ENCODE results near the gene SEMA3C. TPM values are rescaled to one million over a fixed set of nuclear protein-coding genes. Genes with fewer than 3 reads are reported as not detected.
"Not testable (repeated sequence)": the region's sequence is repeated elsewhere in the genome, so short reads cannot be mapped to it uniquely, and the experiment has no call there.

Gene SEMA3C
- polyA plus RNA-seq, 4 donors, result 31.7 to 39.6 (median 35.6) TPM

DNA sequence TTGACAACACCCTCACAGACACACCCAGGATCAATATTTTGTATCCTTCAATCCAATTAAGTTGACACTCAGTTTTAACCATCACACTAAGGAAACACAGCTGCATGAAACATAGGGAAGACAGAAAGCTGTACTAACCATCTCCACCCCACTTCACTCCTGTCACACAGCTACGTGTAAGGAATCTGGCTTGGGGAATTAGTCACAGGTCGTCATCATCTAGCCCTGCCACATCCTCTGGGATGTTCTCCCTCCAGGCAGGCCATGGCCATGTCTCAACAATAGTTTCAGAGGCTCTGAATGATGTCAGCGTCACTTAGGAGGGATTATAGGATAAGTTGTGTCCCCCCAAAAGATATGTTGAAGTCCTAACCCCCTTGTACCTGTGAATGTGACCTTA, 10.8 kb upstream of the SEMA3C start:
- no peak for DNase-seq (ENCODE audit: low read depth in 4 of 4, low spot score in 3 of 4)

DNA sequence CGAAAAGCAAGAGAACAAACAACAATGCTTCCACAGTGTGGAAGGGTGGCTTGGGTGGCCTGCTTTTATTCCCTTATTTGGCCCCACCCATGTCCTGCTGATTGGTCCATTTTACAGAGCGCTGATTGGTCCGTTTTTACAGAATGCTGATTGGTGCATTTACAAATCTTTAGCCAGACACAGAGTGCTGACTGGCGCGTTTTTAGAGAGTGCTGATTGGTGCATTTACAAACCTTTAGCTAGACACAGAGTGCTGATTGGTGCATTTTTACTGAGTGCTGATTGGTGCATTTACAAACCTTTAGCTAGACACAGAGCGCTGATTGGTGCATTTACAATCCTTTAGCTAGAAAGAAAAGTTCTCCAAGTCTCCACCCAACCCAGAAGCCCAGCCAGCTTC, 8.1 kb upstream of the SEMA3C start:
- not testable (repeated sequence) for DNase-seq (ENCODE audit: low read depth in 4 of 4, low spot score in 3 of 4)

DNA sequence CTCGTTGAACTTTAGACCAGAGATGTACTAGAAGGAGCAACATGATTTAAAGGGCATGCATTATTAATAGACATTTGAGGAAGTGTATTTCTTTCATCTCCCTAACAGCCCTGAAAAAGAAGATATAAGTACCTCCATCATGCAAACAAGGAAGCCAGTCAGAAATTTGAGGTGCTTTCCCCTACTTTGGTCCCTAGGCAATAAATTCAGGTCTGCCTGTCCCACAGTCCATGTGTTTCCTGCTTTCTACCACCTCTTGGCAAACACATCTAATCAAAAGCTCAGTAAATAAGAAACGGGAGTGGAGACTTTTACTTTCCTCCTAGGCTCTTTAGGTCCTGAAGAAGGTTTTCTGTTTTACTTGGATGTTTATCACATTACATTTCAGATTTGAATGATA, 5.2 kb upstream of the SEMA3C start:
- DNase-seq (ENCODE audit: low read depth in 4 of 4, low spot score in 3 of 4), result no peak

DNA sequence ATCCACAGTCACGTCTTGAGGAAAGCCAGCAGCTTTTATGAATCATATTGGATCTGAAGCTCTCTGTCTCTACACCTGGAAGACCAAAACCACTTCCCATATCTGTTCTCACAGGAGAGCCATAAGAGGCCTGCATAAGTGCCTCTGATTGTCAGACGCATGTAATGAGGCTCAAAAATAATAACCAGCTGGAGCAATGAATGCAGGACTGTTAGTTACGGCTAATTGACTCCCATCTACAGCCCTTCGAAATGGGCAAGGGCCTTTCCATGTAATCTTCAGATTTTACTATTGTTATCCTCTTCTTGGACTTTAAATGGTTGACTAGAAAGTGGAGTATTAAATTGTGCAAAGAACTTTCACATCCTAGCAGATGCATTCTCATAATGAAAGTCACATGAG, 4.4 kb upstream of the SEMA3C start:
- no peak for DNase-seq (ENCODE audit: low read depth in 4 of 4, low spot score in 3 of 4)

DNA sequence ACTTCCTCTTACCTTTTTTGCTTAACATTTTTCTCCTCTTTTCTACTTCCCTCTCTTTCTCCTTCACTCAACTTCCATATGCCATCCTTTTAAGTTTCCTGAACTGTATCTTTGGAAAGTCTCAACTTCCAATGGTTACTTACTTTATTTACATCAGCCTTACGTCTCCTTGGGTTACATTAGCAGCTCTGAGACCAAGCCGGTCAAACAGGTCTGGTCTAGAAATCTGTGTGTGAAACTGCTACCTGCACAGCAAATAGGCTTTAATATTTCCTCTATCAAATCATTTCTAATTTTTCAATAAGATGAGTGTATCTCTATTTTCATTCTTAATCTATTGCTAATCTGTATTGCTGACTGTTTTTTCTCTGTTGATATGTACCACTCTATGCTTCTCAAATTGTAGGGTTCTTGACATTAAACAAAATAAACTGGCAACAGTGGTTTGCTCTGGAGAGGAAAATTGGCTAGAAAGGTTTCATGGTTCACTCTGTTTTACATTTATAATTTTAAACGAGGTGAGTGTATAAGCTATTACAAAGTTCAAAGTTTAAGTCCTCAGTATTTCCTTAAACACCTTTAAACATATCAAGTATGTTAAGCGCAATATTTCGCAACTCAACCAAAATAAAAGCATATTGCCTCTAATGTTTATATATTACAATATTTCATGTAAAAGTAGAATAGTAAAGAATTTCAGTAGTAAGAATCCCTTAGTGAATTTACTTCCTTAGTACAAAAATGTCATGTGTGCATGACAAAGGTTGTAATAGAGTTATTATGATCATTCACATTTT, 3.6 kb upstream of the SEMA3C start:
- no peak for DNase-seq (ENCODE audit: low read depth in 4 of 4, low spot score in 3 of 4)

DNA sequence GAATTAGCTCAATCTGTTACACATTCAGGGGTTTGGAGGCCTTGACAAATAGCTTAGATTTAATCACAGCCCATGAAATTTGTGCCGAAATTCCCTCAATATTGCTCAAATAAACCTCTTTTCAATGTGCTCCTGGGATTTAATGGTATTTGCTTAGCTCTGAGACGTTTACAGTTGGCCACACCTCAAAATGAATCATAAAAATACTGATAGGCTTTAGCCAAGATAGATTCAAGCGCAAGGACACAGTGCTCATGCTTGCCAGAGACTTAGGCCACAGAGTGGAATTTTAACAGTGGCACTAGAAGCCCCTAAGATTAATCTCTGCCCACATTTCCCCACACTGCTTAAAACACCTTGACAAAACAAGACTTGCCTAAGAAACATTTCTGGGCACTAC, 2.3 kb upstream of the SEMA3C start:
- no peak for DNase-seq (ENCODE audit: low read depth in 4 of 4, low spot score in 3 of 4)

DNA sequence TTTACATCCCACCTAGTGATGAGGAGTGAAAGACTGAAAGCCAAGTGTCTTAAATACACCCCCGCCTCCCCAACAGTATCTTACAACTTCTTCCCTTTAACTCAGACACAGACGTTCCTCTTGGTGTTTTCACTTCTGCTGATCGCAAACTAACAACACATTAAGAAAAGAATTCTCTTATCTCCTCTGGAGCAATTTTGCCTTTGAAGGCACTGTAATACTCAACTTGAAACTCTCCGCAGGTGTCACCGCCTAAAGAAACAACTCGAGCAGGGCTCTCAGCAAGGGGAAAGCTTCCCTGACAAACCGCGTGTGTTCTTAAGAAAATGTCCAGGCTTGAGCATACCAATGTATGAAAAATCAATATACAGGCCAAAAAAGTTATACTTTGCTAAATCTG, 452 bp downstream of the SEMA3C start:
- no peak for DNase-seq (ENCODE audit: low read depth in 4 of 4, low spot score in 3 of 4)

DNA sequence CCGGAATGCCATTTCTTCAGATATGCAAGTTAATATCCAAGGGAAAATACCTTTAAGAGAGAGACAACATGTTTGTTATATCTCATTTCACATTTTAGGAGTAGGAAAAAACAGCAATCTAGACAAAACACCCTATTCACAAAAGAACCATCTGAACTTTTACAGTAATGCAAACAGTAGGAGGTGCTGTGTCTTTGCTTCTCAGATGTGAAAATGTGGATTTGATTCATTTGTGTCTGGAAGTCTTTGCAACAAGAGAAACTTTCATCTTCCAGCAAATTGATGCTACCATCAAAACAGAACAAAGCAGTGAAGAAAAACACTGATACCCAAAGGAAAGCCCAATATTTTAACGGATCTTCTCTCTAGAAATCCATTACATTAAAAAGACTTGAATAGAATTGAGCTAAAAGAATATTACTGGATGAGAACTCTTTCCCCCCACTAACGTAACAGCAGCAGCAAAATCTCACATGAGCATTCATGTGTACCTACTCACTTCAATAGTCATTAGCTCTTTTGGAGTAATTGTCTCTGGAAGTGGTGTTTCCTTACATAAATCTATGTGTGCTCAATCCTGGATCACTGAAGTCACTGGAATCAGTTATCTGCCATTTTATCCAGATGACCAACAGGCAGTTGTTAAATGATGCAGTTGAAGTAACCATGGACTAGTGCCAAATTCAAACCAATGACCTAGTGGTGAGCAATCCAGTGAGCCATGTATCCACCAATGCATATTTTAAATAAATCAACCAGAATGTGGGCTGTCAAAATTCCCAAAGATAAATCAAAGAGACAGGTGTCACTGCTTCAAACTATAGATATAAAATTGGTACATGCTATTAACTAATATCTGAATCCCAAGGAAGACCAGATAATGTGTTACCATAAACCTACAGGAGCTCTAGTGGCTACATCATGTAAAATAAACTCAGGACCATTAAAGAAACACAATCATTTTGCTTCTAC, 1.8 kb downstream of the SEMA3C start:
- no peak for DNase-seq (ENCODE audit: low read depth in 4 of 4, low spot score in 3 of 4)

DNA sequence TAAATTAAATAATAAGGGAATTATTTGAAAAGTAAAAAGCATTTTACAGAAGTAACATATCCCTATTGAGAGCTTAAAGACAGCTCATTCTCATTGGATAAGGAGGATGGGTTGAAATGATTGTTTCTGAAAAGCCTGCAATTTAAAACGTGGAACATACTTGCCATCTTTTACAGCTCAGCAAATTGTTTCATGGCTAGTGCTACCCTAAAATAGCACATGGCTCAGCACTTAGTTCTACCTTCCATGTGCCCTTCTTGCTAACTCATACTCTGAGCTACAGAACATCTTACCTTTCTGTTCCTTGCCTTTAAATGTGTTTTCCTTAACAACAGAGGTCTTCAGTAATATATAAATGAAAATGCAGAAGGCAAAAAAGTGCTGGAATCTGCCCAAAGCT, 8.6 kb downstream of the SEMA3C start:
- DNase-seq (ENCODE audit: low read depth in 4 of 4, low spot score in 3 of 4), result no peak

DNA sequence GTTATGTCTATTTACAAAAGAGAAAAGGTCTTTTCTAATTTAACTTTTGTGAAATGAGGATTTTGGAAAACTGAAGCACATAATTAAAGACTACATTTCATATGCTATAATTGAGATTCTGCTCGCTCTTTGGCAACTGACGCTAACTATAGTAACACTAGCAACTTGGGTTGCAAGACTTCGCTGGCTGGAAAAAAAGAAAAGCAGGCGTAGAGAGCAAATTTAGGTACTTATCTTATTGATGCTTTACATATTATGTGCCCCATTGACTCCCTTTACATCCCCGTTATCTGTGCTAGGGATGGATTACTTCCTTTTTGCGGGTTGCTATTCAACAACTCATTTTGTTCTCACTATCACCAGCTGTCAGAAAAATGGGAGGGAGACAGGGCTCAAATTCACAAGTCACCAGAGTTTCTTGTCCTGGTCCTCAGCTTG, 10.5 kb downstream of the SEMA3C start:
- no peak for DNase-seq (ENCODE audit: low read depth in 4 of 4, low spot score in 3 of 4)

DNA sequence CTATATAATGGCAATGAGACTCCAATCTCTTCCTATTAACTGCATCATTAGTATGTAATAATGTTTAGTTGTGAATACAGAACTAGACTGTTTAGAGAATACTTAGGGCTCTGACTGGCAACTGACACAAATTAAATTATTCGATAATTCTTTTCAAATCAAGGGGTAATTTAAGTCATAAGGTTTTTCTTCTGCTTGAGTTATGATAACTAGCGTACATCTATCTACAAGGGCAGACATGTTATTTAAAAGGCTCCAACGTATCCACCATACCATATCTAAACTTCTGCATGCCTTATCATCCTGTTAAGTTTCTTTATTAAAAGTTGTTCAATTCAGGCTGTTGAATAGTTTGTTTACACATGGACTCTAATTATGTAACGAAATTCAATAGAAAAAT, 11.2 kb downstream of the SEMA3C start:
- DNase-seq (ENCODE audit: low read depth in 4 of 4, low spot score in 3 of 4), result no peak

DNA sequence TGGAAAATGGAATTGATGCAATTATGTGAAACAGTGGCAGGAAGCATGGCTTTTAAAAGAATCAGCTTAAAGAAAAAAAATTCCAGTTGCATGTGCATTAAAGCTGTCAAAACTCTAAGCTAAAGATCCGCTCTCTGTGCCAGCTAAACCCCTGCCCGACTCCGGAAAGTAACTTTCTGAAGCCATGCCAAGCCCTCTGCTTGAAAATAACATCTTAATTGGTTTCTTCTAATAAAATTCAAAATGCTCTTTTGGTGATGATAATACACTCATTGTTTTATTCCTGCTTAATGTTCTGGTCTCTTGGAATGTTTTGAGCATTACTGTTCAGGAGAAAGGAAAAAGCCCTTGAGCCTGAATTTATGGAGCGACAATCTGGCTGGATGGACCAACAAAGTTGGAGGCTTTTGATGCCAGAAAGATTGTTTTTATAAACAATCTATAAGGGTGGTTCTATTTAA, 11.7 kb downstream of the SEMA3C start:
- no peak for DNase-seq (ENCODE audit: low read depth in 4 of 4, low spot score in 3 of 4)

DNA sequence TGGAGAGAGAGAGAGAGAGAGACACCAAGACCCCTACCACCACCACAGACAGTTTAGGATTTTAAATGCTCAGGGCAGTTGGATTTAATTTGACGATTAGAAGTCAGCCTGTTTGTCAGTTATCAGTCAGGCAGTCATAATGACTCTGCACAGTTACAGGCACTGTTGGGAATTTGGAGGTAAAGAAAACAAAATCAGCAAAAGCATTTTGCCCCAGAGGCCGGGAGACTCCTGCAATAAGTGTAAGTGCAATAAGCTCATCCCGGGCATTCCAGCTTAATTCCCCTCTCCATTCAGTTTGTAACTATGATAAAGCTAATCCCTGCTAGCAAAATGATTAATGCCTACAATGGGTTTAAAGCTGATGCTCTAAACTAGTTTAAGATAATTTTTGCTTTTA, 13.5 kb downstream of the SEMA3C start:
- DNase-seq (ENCODE audit: low read depth in 4 of 4, low spot score in 3 of 4), result no peak

DNA sequence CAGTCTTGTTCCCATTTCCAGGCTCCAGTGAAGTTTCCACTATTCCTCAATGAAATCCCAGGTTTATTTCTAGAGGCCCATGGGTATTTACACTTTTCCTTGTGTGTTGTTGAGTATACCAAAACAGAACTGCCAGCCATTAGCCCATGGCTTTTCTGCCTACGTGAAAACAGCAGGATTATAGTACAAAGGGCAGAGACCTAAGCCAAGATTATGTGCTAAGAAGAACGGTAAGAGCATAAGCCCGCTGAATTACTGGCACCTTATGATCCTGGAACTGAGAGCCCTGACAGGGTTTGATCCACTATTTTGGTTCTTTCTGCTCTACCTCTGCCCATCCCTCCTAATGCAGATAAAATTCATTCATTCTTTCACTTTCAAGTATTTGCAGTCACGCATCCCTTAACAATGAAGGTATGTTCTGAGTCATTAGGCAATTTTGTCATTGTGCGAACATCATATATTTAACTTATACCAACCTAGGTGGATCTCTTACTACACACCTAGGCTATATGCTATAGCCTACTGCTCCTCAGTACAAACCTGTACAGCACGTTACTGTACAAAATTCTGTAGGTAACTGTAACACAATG, 16.0 kb downstream of the SEMA3C start:
- DNase-seq (ENCODE audit: low read depth in 4 of 4, low spot score in 3 of 4), result no peak

DNA sequence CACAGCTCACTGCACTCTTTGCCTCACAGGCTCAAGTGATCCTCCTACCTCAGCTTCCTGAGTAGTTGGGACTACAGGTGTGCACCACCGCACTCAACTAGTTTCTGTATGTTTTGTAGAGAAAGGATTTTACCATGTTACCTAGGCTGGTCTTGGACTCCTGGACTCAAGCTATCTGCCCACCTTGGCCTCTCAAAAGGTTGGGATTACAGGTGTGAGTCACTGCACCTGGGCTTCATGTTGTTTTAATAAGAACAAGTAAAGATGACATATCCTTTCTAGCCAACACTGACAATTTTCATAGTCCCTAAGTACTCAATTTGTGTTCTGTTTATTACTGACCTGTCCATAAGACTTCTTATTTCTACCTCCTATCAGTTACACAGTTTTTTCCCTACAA, 16.8 kb downstream of the SEMA3C start:
- no peak for DNase-seq (ENCODE audit: low read depth in 4 of 4, low spot score in 3 of 4)

DNA sequence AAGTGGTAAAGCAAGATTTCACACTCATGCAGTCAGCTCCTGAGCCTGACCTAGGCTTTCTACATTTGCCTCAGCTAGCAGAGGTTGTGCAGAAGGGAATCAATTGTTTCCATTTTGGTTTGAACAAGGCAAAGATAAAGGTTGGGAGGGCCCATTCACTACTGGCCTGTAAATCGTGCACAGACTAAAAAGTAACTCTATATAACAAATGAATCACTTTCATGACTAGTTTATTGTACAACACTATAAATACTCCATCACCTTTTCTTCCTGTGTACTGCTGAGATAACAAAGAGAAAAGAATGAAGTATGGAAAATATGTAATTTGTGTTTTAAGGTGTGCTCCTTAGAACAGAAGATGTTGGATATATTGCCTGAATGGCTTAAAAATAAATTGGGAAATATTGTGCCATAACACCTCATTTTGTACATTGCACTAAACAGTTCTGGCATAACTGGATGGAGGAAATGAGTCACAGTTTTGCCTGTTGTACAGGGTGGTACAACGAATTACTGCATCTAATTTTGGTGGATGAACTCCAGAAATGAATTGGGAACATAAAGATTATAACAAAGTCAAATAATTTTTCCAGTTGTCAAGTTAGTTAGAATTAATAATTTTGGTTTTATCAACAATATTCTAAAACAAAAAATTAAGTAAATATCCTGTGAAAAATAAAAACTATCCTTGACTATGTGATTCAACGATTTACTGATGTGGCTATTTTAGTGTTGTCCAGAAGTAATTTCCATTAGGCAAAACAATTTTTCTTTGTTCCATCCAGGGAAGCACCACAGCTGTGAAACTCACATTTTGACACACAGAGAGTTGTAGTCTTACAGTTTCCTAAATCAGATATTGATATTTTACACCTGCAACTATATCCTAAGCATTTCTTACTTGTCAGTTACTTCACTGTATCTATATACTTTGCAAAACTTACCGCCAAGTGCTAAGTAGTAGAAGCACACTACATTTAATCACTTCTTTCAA, 18.0 kb downstream of the SEMA3C start:
- no peak for DNase-seq (ENCODE audit: low read depth in 4 of 4, low spot score in 3 of 4)

DNA sequence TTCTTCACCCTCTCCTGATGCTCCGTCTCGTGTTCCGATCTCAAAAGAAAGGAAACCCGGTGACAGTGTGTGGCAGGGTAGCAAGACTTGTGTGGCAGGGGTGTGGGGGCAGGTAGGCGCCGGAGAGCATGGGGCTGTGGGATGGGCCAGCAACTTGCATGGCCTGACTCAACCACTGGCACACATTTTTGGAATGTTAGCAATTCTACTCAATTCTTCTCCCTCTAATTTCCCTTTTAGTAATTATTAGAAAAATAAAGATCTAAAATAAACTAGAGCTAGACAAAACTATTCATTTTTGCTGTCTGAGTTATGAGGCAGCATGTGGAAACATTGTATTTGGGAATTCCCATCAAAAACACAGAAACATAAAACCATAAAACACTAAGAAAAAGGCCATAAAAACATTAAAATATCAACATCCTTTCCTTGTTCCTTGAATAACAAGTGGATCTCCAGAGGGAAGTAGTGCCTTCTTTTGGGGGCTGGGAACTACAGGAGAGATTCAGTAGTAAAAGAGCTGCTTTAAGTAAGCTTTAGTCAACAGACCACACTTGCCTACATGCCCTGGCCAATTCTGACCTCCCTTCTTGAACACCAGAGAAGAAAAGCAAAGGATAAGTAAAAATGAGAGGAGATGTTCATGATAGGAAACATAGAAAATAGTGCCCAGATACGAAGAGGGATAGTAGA, 21.8 kb downstream of the SEMA3C start:
- DNase-seq (ENCODE audit: low read depth in 4 of 4, low spot score in 3 of 4), result no peak

DNA sequence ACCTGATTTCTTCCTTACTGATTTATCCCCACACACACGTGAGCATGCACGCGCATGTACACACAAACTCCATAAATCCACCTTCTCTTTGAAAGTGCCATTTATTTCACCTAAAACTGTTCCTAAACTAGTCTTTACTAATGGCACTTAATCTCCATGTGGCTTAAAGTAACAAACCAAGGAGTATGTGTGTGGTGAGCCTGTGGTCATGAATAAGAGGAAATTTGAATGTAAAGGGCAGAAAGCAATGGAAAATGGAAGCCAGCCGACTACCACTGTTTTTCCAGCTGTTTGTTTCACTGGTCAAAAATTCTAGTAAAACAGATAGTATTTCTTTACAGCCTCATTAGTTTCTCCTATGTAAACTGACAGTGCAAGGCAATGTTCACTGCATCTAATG, 23.8 kb downstream of the SEMA3C start:
- no peak for DNase-seq (ENCODE audit: low read depth in 4 of 4, low spot score in 3 of 4)

DNA sequence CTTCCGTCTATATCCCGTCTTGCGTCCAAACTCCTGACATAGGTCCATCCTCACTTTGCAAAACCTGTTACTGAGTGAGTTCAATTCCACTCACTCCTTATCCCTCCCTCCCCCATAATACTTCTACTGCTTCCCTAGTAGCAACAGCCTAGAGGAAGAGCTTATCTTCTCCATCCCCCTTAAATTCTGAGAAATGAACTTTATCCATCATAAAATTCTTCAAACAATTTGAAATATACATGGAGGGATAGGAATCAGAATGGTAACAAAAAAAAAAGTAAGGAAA, 27.6 kb downstream of the SEMA3C start:
- DNase-seq (ENCODE audit: low read depth in 4 of 4, low spot score in 3 of 4), result no peak

All from right renal pelvis (tissue), 4 donors.